Tibial nerve (tissue), 4 donors: ENCODE measurements around the gene CDH12. TPM values are rescaled to one million over a fixed set of nuclear protein-coding genes. Genes with fewer than 3 reads are reported as not detected.

Experiments
- DNase-seq, 2 donors: peaks; one replicate each; pipeline ENCODE4 v3.0.0-alpha.2; 2019; ENCODE audit warnings: low spot score in 2 of 2
- H3K27ac ChIP-seq, 4 donors: fragments of 200-600 bp; sonication (generic) in 3 of 4; one replicate each; pipeline ENCODE4 v1.5.1; 2017 to 2019; ENCODE audit warnings: mild to moderate bottlenecking in 1 of 4
- H3K27me3 ChIP-seq, 2 donors: fragments of 200-600 bp; sonication (generic) in 1 of 2; one replicate each; pipeline versions ENCODE4 v1.5.1 to v1.6.0; 2017 to 2019
- H3K36me3 ChIP-seq, 3 donors: fragments of 200-600 bp; sonication (generic); one replicate each; pipeline ENCODE4 v1.5.1; 2018 to 2019
- H3K4me1 ChIP-seq, 4 donors: fragments of 200-600 bp; sonication (generic) in 3 of 4; one replicate each; pipeline ENCODE4 v1.5.1; 2017 to 2019
- H3K4me3 ChIP-seq, 4 donors: fragments of 200-600 bp; sonication (generic) in 3 of 4; one replicate each; pipeline ENCODE4 v1.5.1; 2017 to 2019; ENCODE audit warnings: mild to moderate bottlenecking in 1 of 4, moderate library complexity in 1 of 4
- H3K9me3 ChIP-seq, 4 donors: fragments of 200-600 bp; sonication (generic) in 3 of 4; one replicate each; pipeline ENCODE4 v1.5.1; 2017 to 2019
- CTCF ChIP-seq, 5 experiments: fragments of 200-600 bp in 3 of 5; fragments of 450-650 bp in 2 of 5; sonication (generic) in 3 of 5; IDR thresholded peaks; one replicate each; pipeline ENCODE4 v1.5.1; 2016 to 2019; ENCODE audit warnings: antibody characterized with exemption in 5 of 5, mild to moderate bottlenecking in 3 of 5, moderate library complexity in 2 of 5
- EP300 ChIP-seq, 2 donors: sonication (generic); formaldehyde crosslinking; IDR thresholded peaks; one replicate each; pipeline ENCODE4 v1.6.1; 2017; ENCODE audit warnings: antibody characterized with exemption in 2 of 2, mild to moderate bottlenecking in 1 of 2
- POLR2A ChIP-seq, 2 donors: fragments of 450-650 bp; IDR thresholded peaks; one replicate each; pipeline ENCODE4 v1.6.1; 2017; ENCODE audit warnings: antibody characterized with exemption in 2 of 2, mild to moderate bottlenecking in 2 of 2, moderate library complexity in 2 of 2
- WGBS, 2 donors: methylation state at CpG; one replicate each; pipeline ENCODE4 v1.1.5; 2018; 5-methylcytosine and 5-hydroxymethylcytosine counted together
- total RNA-seq, 4 donors: library from RNA; depleted of rRNA; stranded (reverse); fragments of >200 nt; gene quantifications; one replicate each; pipeline ENCODE4 v1.1.0, GENCODE V29; 2016

Gene CDH12
- total RNA-seq, 4 donors from 2014 or later: 0.30 TPM; not detected in 3

- no peaks in the 10 kb centered on the region for H3K9me3 ChIP-seq
- no peak overlapping the region for H3K27ac ChIP-seq
- DNase-seq: no peak
- H3K27me3 ChIP-seq: no peaks in the 10 kb centered on the region
- no peaks in the 10 kb centered on the region for H3K4me1 ChIP-seq
- WGBS, 2 donors: 80 to 84% methylated on average over 2 of the region's 2 CpGs
- TF ChIP-seq POLR2A (IDR thresholded peaks at IDR 0.05) (no peak), EP300 (IDR thresholded peaks at IDR 0.05) (no peak), CTCF (IDR thresholded peaks at IDR 0.05) (no peak)
- H3K36me3 ChIP-seq: no peaks in the 10 kb centered on the region
- no peak overlapping the region for H3K4me3 ChIP-seq
Observed at GRCh38 chr5:22846693-22847092, 6.5 kb downstream of the CDH12 start.

GRCh38 chr5:22844636-22845035 lies 8.5 kb downstream of the CDH12 start:
- Histone ChIP-seq H3K27ac (no peak overlapping the region), H3K4me3 (no peak overlapping the region), H3K36me3 (no peaks in the 10 kb centered on the region), H3K4me1 (no peaks in the 10 kb centered on the region), H3K9me3 (no peaks in the 10 kb centered on the region), H3K27me3 (no peaks in the 10 kb centered on the region)
- no peak for TF ChIP-seq EP300 (IDR thresholded peaks at IDR 0.05)
- no peak for TF ChIP-seq CTCF (IDR thresholded peaks at IDR 0.05)
- no peak for TF ChIP-seq POLR2A (IDR thresholded peaks at IDR 0.05)
- DNase-seq: no peak
- 77 to 83% methylated on average over 2 of the region's 2 CpGs for WGBS, 2 donors

GRCh38 chr5:22844155-22844554 lies 9.0 kb downstream of the CDH12 start:
- no peaks in the 10 kb centered on the region for H3K36me3 ChIP-seq

GRCh38 chr5:22842574-22842973 lies 10.6 kb downstream of the CDH12 start:
- no peak overlapping the region for H3K27ac ChIP-seq
- no peaks in the 10 kb centered on the region for H3K4me1 ChIP-seq
- no peaks in the 10 kb centered on the region for H3K9me3 ChIP-seq
- no peaks in the 10 kb centered on the region for H3K36me3 ChIP-seq
- H3K27me3 ChIP-seq: no peaks in the 10 kb centered on the region
- TF ChIP-seq CTCF (IDR thresholded peaks at IDR 0.05): no peak
- H3K4me3 ChIP-seq: no peak overlapping the region
- WGBS, 2 donors: 73 to 75% methylated on average over 2 of the region's 2 CpGs
- DNase-seq: no peak

More at GRCh38 chr5:22844155-22844554, 9.0 kb downstream of the CDH12 start:
- Histone ChIP-seq H3K4me3 (no peak overlapping the region), H3K9me3 (no peaks in the 10 kb centered on the region), H3K27me3 (no peaks in the 10 kb centered on the region), H3K27ac (no peak overlapping the region), H3K4me1 (no peaks in the 10 kb centered on the region)
- DNase-seq: no peak
- TF ChIP-seq POLR2A (IDR thresholded peaks at IDR 0.05): no peak
- 53 to 58% methylated on average over 1 of the region's 1 CpG for WGBS, 2 donors

GRCh38 chr5:22837803-22838202 lies 15.3 kb downstream of the CDH12 start:
- no peaks in the 10 kb centered on the region for H3K36me3 ChIP-seq
- H3K27me3 ChIP-seq: no peaks in the 10 kb centered on the region
- 90 to 92% methylated on average over 4 of the region's 4 CpGs for WGBS, 2 donors
- H3K9me3 ChIP-seq: no peaks in the 10 kb centered on the region
- no peak for DNase-seq
- TF ChIP-seq EP300 (IDR thresholded peaks at IDR 0.05) (no peak), CTCF (IDR thresholded peaks at IDR 0.05) (no peak), POLR2A (IDR thresholded peaks at IDR 0.05) (no peak)
- no peak overlapping the region for H3K27ac ChIP-seq
- no peak overlapping the region for H3K4me3 ChIP-seq
- no peaks in the 10 kb centered on the region for H3K4me1 ChIP-seq

DNA sequence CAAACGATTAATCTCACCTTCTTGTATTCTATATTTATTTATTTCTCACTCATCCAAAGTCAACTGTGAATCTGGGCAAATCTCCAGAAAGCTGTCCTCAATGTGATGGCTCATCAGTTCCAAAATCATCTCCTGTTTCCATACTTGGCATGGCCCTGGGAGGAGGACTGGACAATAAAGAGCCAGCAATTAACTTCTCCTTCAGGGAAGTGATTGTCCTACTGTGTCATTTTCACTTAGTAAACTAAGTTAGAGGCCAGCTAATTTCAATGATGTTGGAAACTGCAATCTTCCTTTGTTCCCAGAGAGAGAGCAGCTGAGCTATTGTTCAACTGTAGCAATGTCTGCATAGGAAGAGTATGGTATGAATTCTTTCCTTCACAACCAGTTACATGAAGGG lies 17.5 kb downstream of the CDH12 start:
- Histone ChIP-seq H3K36me3 (no peaks in the 10 kb centered on the region), H3K27me3 (no peaks in the 10 kb centered on the region), H3K27ac (no peak overlapping the region), H3K9me3 (no peaks in the 10 kb centered on the region), H3K4me3 (no peak overlapping the region), H3K4me1 (no peaks in the 10 kb centered on the region)
- DNase-seq: no peak
- WGBS, 2 donors: 56 to 61% methylated on average over 1 of the region's 1 CpG
- TF ChIP-seq CTCF (IDR thresholded peaks at IDR 0.05) (no peak), POLR2A (IDR thresholded peaks at IDR 0.05) (no peak)
